Aortic smooth muscle cell (primary cell): ENCODE results near the gene CLTB. TPM values are rescaled to one million over a fixed set of nuclear protein-coding genes. Genes with fewer than 3 reads are reported as not detected.

Source experiments
- total RNA-seq: library from RNA; depleted of rRNA; stranded (reverse); fragments of >200 nt; gene quantifications from 2 replicates; pipeline ENCODE4 v1.2.3, GENCODE V29; 2014

The CLTB gene
- 155 and 185 TPM in 2 replicates for total RNA-seq

DNA sequence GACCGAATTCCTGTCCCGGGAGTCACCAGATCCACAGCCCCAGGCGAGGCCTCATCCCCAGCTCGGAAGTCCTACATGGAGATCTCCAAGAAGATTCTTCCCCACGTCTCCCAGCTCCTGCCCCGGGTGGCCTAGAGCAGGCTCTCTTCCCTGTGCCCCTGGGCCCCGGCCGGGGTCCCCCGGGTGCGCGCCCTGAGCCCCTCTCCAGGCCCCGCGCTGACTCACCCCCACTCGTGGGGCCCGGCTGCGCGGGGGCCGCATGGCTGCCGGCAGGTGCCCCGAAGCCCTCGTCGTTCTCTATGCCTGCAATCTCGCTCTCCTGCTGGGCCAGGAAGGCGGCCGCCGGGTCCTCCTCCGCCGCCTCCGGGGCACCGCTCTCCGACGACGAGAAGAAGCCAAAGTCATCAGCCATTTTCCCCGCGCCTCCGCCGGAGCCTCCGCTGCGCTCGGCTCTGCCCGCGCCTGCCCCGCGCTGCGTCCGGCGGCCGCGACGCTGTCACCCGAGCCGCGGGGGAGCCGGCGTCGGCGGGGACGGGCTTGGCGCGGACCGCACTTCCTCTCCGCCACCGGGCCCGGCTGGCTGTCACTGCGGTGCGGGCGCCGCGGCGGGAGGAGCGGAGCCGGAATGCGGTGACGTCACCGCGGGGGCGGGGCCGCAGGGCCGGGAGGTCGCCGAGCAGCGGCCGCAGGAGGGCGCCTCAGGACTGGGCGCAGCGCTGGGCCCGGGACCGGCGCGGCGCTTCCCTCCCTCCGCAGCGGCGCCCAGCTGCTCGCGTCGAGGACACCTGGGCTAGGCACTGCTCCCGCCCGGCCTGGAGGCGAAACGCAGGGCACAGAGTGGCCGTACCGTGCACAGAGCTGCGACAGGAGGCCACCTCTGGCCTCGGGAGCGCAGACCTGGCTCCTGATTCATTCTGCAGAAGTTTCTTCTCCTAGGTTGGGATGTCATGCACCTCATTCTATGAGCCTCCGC, at the start of gene CLTB:
TSS of gene CLTB (minus strand) at position 588 of the 973 bp plus-strand sequence. CDS start at position 412, 176 bp downstream.

GRCh38 chr5:176447978-176448608, 31.8 kb upstream of the CLTB start, which contains the start of gene FAF2:
Gene FAF2, plus strand, starts transcription at chr5:176448385. Its CDS starts 23 bp downstream, at chr5:176448408.

DNA sequence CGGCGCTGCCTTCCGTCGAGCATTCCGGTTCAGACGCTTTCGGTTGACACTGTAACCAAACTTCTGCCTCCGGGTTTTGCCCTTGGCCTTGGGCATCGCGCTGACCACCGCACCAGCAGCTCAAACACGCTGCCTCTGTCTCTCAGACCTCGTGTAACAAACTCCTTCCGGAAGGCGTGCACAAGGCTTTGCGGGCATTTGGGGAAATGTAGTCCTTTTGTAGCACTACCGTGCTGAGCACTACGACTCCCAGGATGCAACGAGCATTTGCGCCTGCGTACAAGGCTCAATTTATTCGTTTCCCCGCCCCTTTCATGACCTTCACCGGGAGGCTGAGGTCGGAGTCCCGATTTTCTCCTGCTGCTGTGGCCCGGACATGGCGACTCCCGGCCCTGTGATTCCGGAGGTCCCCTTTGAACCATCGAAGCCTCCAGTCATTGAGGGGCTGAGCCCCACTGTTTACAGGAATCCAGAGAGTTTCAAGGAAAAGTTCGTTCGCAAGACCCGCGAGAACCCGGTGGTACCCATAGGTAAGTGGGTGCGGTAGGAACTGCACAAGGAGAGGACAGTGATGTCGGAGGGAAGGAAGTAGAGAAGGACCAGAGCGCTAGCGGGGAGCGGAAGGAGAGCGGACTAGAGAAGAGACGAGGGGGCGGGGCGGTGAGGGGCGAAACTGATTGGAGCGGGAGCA, 27.8 kb downstream of the CLTB start, which contains the start of the genes HIGD2A and NOP16:
TSS of gene HIGD2A (plus strand) at position 308 of the 691 bp plus-strand sequence. CDS start at position 377, 69 bp downstream.
TSS of gene NOP16 (minus strand) at position 155 of the 691 bp plus-strand sequence. CDS start at position 96, 59 bp downstream.

GRCh38 chr5:176365351-176366231, 50.7 kb downstream of the CLTB start, which contains the start of gene ARL10:
Gene ARL10, plus strand, starts transcription at chr5:176365487. Its CDS starts 77 bp downstream, at chr5:176365564.

GRCh38 chr5:176361437-176362232, 54.7 kb downstream of the CLTB start, which contains the start of gene KIAA1191:
Gene KIAA1191, minus strand, starts transcription at chr5:176361764. Its CDS starts 2,256 bp downstream, at chr5:176359508.

Other genes starting within 250 kb of the CLTB start
- gene SIMC1, start 178.1 kb downstream of the CLTB start, total RNA-seq, result 3.0 and 3.3 TPM in 2 replicates
- 52.0 and 59.7 TPM in 2 replicates for gene KIAA1191, start 54.8 kb downstream of the CLTB start, total RNA-seq
- 7.5 and 7.9 TPM in 2 replicates for gene ARL10, start 51.1 kb downstream of the CLTB start, total RNA-seq
- gene NOP16, start 27.9 kb downstream of the CLTB start, total RNA-seq, result 8.1 and 17.3 TPM in 2 replicates
- gene HIGD2A, start 27.8 kb downstream of the CLTB start, total RNA-seq, result 32.6 and 33.9 TPM in 2 replicates
- 37.9 and 41.2 TPM in 2 replicates for gene FAF2, start 31.8 kb upstream of the CLTB start, total RNA-seq
- gene RNF44, start 120.9 kb upstream of the CLTB start, total RNA-seq, result 1.2 and 2.0 TPM in 2 replicates
- not detected in 2 replicates for gene CDHR2, start 132.8 kb upstream of the CLTB start, total RNA-seq
- 2.4 and 3.2 TPM in 2 replicates for gene GPRIN1, start 193.6 kb upstream of the CLTB start, total RNA-seq
- 0.12 and 0.13 TPM in 2 replicates for gene SNCB, start 214.0 kb upstream of the CLTB start, total RNA-seq
- not detected in 2 replicates for gene EIF4E1B, start 214.1 kb upstream of the CLTB start, total RNA-seq
- 36.4 and 41.4 TPM in 2 replicates for gene TSPAN17, start 230.9 kb upstream of the CLTB start, total RNA-seq